NT2/D1 (cell line): ENCODE measurements around the gene DOK6.

Source experiments
- YY1 ChIP-seq: IDR thresholded peaks from 2 replicates; pipeline ENCODE4 v1.6.1; 2011; ENCODE audit not compliant: insufficient read length, insufficient read depth
- ZNF274 ChIP-seq: IDR thresholded peaks from 2 replicates; pipeline ENCODE4 v1.6.1; 2011; ENCODE audit warnings: mild to moderate bottlenecking, low read depth, low read length

DNA sequence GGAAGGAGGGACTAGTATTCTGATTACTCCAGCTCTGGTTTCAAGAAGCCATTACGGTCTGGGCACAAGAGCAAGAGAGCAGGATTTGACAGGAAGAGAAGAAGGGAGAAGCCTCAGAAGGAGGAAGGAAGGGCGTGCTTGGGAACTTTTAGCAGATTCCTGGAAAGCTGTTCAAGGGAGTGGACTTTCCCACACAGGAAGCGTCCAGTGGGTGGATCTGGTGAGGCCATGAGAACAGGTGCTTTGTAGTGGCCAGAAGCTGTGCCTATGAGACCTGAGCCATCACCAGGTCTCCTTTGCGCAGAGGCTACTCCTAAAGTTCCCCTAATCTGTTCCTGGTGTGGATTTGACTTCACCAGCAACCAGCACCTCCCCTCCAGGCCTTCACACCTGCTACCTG, 484.7 kb downstream of the DOK6 start:
- TF ChIP-seq YY1 (no peak), ZNF274 (no peak)
